ENCODE measurements around the gene RNF41.
A peak's percentile ranks its signal among the peaks of the same experiment; 100 is the strongest.
"Not testable (repeated sequence)": the region's sequence is repeated elsewhere in the genome, so short reads cannot be mapped to it uniquely, and the experiment has no call there.

RNF41 gene

GRCh38 chr12:56208006-56208405 is 13.7 kb downstream of the RNF41 start:
- DNase-seq (ENCODE audit: low read depth in 2 of 2) = no peak

DNA sequence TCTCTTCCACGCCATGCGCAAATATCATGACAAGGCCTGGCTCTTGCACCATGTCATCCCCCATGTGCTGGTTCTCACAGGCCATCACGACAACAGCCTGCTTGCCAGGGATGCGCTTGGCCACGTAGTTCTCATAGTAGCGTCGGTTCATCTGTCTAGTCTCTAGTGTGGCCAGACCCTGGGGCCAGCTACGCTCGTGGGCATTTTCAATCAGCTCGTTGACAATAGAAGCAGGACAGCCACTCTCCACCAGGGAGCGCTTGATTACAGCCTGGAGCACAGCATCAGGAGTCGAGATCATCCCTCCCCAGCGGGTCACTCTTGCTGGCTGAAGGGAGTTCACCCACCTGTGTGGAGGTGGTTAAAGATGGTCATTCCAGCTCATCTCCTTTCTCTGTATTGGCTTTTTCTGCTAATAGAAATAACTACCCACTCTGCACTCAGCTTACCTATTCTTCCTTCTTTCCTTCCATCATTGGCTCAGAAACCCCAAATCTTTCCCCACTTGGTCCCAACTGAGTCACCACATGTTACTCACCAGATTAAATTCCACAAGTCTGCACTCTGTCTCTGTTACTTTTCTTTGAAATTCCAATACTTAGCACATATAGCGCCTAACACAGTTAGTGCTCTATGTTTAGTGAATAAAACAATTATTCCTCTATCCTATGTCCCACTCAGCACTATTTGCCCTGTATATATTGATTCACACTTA is 15.1 kb downstream of the RNF41 start:
- peak in 1 of 2 donors; percentile 25 for DNase-seq (ENCODE audit: low read depth in 2 of 2)

GRCh38 chr12:56205445-56205844 is 16.3 kb downstream of the RNF41 start:
- no peak for DNase-seq (ENCODE audit: low read depth in 2 of 2)

DNA sequence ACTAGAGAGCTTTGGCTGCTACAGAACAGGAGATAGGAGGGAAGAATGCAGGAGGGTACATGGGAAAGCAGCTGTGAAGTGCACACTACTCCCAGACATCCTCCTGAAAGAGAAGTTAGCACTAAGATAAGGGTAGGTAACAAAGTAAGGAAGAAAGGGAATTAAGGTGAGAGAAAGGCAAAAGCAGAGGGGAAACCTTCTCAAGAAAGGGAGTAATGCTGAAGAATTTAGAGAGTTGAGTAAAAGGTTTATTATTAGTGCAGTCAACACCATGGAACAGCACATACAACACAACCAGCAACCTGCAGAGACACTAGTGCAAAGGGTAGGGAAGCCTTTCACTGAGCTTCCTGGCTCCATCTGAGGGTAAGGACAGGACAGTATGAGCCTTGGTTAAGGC is 17.4 kb downstream of the RNF41 start:
- DNase-seq (ENCODE audit: low read depth in 2 of 2) = no peak

GRCh38 chr12:56202838-56203237 is 18.9 kb downstream of the RNF41 start:
- DNase-seq (ENCODE audit: low read depth in 2 of 2) = no peak

DNA sequence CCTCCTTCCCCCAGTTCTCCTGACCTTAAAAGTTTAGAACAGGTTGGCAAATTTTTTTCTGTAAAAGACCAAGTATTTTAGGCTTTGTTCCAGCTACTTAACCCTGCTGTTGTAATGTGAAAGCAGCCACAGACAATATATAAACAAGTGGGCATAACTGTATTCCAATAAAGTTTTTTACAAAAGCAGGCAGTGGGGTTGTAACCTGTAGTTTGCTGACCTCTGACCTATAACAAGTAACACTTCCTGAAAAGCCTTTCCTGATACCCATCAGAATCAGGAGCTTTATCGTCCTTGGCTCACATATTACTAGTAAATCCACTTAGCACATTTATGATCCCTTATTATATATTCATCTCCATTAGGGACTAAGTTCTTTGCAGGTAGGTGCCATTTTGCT is 19.4 kb downstream of the RNF41 start:
- DNase-seq (ENCODE audit: low read depth in 2 of 2) = no peak

- no peak for DNase-seq (ENCODE audit: low read depth in 2 of 2)
These were observed 22.9 kb downstream of the RNF41 start for GRCh38 chr12:56198836-56199235.

DNA sequence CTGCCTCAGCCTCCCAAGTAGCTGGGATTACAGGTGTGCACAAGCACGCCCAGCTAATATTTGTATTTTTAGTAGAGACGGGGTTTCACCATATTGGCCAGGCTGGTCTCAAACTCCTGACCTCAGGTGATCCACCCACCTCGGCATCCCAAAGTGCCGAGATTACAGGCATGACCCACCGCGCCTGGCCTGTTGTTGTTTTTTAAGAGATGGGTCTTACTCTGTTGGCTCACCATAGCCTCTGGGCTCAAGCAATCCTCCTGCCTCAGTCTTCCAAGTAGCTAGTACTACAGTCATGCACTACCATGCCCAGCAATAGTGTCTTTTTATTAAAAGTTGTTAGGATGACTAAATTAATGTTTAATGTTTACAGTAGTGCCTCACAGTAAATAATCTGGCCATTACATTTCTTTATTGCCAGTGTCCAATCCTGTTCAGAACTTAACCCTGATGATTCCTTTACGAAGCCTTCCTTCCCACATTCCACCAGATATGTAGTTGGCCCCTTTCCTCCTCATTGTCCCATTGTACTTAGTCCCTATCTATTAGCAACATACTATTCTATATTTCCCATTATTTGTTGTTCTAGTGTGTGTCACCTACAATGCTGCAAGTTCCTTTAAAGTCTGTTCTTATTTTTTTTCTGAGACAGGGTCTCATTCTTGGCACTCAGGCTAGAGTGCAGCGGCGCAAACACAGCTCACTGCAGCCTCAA is 23.6 kb downstream of the RNF41 start:
- no peak for DNase-seq (ENCODE audit: low read depth in 2 of 2)

- DNase-seq (ENCODE audit: low read depth in 2 of 2) = not testable (repeated sequence)
These were observed 24.7 kb downstream of the RNF41 start for GRCh38 chr12:56196818-56197550.

DNA sequence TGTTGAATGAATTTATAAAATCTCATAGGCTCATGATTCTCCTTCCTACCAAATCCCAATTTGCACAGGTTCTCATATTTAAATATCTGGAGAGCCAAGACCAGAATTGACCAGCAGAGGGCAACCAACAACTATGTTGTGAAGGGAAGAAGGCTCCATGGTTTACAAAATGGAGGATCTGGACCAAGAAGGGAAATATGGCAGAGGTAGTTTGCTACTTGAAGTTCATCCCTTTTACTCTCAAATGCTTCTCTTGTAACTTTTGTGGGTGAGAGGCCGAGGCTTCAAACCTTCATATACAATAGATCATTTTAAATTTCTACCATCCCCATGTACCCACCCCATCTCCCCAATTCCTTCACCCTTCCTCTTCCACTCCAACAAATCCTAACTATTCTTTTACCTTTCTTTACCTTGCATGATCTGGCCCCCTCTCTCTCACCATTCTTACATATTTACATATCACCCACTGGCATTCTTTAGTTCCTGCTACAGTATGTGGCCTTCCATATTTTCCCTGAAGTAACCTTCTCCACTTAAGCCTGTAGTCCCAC is 28.6 kb downstream of the RNF41 start:
- DNase-seq (ENCODE audit: low read depth in 2 of 2) = peak; percentile 47 to 82

- DNase-seq (ENCODE audit: low read depth in 2 of 2) = no peak
These were observed 29.1 kb downstream of the RNF41 start for GRCh38 chr12:56192582-56192981.

GRCh38 chr12:56190695-56191155 is 31.0 kb downstream of the RNF41 start:
- no peak for DNase-seq (ENCODE audit: low read depth in 2 of 2)

- peak; percentile 77 to 78 for DNase-seq (ENCODE audit: low read depth in 2 of 2)
These were observed 31.6 kb downstream of the RNF41 start for GRCh38 chr12:56189918-56190694.

- peak; percentile 74 to 77 for DNase-seq (ENCODE audit: low read depth in 2 of 2)
These were observed 32.4 kb downstream of the RNF41 start, which contains the start of gene SMARCC2 for GRCh38 chr12:56189099-56189917. Gene SMARCC2 (minus strand): TSS chr12:56189483. CDS start chr12:56189461, 22 bp downstream.

- DNase-seq (ENCODE audit: low read depth in 2 of 2) = no peak
These were observed 33.0 kb downstream of the RNF41 start for GRCh38 chr12:56188778-56189098.

DNA sequence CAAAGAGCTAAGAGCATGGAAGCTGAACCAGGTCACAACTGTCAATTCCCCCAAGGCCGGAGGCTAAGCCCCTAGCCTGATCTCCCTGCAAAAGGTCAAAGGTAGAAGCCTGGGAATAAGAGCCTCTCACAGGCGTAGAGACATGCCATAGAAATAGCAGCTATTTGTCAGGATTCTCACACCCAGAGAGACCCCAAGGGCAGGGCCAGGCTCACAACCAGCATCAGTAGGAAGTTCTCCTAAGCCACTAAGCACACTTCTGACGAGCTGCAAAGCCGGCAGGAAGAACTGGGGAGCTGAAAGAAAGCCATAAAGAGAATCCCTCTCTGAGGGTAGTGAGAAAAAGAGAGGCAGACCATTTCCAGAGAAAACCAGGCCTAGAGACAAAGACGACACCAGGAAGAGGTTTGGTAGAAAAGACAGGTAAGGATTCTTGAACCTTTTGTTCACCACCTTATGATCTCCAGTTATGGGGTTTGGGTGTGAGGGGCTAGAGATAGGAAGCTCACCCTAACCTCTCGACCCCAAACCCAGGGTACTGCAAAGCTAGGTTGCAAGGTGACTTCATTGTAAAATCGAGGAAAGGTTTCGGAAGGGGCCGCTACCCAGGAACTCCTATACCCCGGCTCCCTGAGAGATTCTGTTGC is 33.5 kb downstream of the RNF41 start:
- no peak for DNase-seq (ENCODE audit: low read depth in 2 of 2)

GRCh38 chr12:56186957-56187356 is 34.8 kb downstream of the RNF41 start:
- DNase-seq (ENCODE audit: low read depth in 2 of 2) = no peak

GRCh38 chr12:56178347-56178746 is 43.4 kb downstream of the RNF41 start:
- DNase-seq (ENCODE audit: low read depth in 2 of 2) = no peak

GRCh38 chr12:56172839-56173238 is 48.9 kb downstream of the RNF41 start:
- no peak for DNase-seq (ENCODE audit: low read depth in 2 of 2)

DNA sequence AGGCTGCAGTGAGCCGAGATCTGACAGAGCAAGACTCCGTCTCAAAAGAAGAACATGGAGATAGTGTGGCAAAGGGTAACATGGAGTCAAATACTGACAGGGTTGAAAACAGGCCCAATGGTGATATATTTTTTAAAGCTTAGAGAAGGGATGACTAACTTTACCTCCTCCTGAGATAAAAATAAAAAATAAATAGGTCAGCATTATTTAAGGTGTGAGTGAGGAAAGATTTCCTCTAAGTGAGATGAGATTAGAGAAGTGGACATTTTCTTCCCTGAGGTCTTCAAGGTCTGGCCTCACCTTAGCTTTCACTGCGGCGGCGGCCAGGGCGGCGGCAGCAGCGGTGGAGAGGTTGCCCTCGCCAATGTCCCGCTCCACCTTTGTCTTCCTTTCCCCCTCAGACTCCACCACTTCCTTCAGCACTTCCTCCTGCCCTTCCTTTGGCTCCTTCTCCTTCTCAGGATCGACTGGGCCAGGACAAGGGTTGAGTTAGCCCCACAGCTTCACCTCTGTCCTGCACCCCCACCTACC is 52.4 kb downstream of the RNF41 start:
- DNase-seq (ENCODE audit: low read depth in 2 of 2) = no peak

Data from stimulated activated CD4-positive, alpha-beta T cell treated with anti-CD3 and anti-CD28 coated beads, Interleukin-15, amount 100 ng/mL, for 48 hours (primary cell).